ENCODE results near the gene PDE11A.

GRCh38 chr2:177730363-177730762 lies 342.2 kb downstream of the PDE11A start:
- TF ChIP-seq CSDC2 (CRISPR knock-in tag; IDR thresholded peaks at IDR 0.05) (no peak), CREB5 (CRISPR knock-in tag; IDR thresholded peaks at IDR 0.05; ENCODE audit: low read depth) (no peak), TCF4 (CRISPR knock-in tag; IDR thresholded peaks at IDR 0.05; ENCODE audit: borderline replicate concordance) (no peak), BACH2 (CRISPR knock-in tag; IDR thresholded peaks at IDR 0.05; ENCODE audit: borderline replicate concordance) (no peak), TOX (CRISPR knock-in tag; IDR thresholded peaks at IDR 0.05; ENCODE audit: borderline replicate concordance) (no peak), PATZ1 (CRISPR knock-in tag; IDR thresholded peaks at IDR 0.05; ENCODE audit: borderline replicate concordance) (no peak), ZNF565 (CRISPR knock-in tag; conservative IDR thresholded peaks at IDR 0.05; ENCODE audit: low read depth) (no peak), CSRNP3 (CRISPR knock-in tag; IDR thresholded peaks at IDR 0.05) (no peak), ZFP30 (CRISPR knock-in tag; IDR thresholded peaks at IDR 0.05) (no peak), TSHZ2 (CRISPR knock-in tag; IDR thresholded peaks at IDR 0.05) (no peak), RARB (CRISPR knock-in tag; IDR thresholded peaks at IDR 0.05) (no peak)
